Ammon's horn (tissue), 1 donor: Measurements from ENCODE around the gene TMEM82.
"Not testable (repeated sequence)": the region's sequence is repeated elsewhere in the genome, so short reads cannot be mapped to it uniquely, and the experiment has no call there.

Experiments
- DNase-seq: peaks from one replicate; pipeline ENCODE4 v3.0.0-alpha.2; 2016; ENCODE audit warnings: low spot score

The TMEM82 gene

DNA sequence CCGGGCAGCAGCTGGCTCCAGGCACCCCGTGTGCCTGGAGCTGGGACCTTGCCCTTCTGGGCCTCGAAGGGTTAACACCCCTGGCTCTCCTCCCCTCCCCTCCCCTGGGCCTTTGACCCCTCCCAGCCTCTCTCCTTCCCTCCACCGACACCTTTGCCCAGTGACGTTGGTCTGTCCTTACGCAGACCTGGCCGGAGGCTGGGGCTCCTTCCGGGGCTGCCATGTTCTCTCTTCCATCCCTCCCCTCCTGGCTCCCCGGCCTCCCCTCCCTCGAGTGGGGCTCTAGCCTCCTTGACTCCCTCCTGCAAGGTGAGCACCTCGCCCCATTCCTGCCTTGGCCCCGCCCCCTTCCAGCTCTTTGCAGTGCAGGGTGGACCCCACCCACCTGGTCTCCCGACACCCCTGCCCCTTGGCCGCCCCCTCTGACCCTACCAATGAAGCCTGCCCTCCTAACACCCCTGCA, at the start of gene TMEM82:
Gene TMEM82 (plus strand): TSS at position 161 of the 463 bp plus-strand sequence. CDS start 61 bp downstream, at position 222.
- DNase-seq, result no peak

DNA sequence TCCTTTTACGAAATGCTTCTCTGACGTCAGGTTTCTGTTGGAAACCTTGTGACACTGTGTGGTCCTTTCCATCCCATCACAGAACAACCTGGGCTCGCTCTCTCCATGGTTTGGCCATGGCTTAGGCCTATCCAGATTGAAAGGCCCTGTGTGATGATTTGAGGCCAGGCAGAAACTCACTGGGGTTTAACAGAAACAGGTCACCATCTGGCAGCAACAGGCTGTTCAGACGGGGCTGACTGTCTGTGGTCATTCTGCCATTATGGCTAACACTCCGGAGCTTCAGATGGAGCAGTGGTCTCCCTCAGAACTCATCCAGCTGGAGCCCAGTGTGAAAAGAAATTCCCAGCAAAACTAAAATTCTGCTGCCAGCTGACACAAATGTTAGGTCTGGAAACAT, 48.9 kb upstream of the TMEM82 start:
- DNase-seq, result no peak

DNA sequence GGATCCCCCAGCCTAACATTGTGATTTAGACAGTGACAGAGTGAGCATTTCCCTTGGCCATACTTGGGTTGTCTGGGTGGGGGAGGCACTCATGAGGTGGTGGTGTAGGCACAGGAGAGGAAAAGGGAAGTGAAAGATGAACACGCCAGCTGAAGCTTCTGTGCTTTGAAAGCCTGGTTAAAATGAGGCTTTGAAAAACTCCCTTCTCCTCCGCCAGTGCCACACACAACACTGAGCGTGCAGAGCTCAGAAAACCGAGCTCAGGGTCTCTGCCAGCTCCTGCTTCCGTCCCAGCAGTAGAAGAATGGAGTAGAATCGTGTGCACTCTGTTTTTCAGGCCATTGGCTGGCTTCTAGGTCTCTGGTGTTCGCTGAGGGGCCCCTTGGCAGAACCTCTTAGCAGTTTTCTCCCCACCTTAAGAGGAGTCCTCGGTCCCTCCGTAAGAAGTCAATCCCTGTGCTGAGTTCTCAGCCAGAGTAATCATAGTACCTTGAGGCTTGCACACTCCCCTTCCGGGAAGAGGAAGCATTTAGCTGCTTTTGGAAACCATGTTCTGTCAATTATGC, 45.3 kb upstream of the TMEM82 start:
- DNase-seq, result peak; percentile 80

DNA sequence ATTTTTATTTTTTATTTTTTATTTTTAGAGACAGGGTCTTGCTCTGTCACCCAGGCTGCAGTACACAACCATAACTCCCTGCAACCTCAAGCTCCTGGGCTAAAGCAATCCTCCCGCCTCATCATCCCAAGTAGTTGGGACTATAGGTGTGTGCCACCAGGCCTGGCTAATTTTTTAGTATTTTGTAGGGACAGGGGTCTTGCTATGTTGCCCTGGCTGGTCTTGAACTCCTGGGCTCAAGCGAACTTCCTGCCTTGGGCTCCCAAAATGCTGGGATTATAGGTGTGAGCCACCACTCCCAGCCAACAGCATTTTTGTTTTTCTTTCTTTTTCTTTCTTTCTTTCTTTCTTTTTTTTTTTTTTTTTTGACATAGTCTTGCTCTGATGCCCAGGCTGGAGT, 44.1 kb upstream of the TMEM82 start:
- no peak for DNase-seq

DNA sequence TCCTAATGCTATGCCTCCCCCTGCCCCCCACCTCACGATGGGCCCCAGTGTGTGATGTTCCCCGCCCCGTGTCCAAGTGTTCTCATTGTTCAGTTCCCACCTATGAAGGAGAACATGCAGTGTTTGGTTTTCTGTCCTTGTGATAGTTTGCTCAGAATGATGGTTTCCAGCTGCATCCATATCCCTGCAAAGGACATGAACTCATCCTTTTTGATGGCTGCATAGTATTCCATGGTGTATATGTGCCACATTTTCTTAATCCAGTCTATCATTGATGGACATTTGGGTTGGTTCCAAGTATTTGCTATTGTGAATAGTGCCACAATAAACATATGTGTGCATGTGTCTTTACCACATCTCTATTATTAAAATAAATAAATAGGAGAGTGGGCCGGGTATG, 43.0 kb upstream of the TMEM82 start:
- DNase-seq, result not testable (repeated sequence)

DNA sequence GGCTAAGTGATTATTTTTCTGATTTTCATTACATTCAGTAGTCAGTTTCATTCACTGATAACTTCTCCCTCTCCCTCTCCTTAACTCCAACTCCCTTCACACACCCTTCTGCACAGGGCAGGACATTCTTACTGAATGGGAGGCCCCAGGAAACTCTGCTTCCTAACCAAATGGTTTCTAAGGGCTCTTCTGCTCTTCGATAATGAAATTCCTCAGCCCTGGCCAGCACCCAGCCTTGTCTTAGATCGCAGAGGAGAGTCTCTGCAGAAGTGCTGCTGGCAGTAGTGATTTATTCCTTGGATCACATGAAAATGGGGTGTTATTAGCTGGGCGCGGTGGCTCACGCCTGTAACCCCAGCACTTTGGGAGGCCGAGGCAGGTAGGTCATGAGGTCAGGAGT, 41.8 kb upstream of the TMEM82 start:
- DNase-seq, result no peak

DNA sequence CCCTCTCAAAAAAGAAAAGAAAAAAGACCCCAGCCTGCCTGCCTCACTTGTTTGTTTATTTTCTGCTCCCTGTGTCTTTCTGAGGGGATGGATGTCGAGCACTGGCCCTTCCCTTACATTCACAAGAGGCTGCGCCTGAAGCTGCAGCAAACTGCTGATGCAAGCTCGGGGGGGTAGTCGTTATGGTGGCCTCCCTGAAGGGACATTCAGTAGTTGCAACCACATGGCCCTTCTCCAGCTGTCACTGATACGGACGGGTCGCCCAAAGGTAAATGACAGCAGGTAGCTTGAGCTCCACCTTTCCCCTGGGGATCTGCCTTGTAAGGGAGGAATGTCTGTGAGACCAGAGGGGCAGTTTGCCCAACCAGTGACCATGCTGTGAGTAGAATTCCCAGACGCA, 40.5 kb upstream of the TMEM82 start:
- no peak for DNase-seq

DNA sequence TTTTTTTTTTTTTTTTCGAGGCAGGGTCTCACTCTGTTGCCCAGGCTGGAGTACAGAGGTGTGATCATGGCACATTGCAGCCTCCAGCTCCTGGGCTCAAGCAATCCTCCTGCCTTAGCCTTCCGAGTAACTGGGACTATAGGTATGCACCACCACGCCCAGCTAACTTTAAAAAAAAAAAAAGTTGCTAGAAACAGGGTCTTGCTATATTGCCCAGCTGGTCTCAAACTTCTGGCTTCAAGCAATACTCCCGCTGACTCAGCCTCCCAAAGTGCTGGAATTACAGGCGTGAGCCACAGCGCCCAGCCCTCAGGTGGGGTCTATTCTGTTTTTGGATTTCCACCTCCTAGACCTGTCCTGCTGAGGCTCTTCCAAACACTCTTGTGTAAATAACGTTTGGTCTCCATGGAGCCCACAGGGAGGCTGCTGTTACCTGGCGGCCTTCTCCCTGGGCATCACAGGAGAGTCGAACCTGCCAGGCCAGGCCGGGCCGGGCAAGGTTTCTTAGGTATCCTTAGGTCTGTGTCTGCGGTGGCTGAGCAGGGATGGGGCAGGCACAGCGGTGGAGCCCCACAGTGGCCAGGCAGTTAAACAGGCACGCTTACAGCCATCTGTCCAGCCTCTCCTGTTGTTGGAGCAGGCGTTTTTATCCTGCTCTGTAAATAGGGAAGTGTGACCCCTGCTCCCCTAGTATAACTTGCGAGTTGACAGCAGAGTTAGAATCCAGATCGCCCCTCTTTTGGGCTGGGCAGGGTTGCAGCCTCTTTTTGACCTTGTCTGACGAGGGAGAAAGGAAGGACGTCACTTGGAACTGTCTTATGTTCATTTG, 39.4 kb upstream of the TMEM82 start:
- DNase-seq, result no peak

DNA sequence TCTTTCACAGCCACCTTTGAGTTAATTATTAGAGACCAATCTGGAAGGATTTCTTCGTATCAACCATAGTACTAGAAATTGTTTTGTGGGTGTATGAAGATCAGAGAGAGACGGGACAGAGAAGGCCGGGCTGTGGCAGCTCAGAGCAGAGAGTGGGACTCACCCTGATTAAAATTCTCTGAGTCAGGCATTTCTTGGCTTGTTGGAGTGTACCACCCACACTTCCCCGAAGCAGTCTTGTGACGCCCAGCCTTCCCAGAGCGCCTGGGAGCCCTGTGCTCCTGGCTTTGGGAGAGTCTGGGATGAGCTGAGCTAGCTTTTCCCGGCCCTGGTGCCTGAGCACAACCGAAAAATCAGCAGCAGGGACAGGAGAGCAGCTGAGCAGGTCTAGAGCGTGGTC, 38.7 kb upstream of the TMEM82 start:
- peak; percentile 84 for DNase-seq

DNA sequence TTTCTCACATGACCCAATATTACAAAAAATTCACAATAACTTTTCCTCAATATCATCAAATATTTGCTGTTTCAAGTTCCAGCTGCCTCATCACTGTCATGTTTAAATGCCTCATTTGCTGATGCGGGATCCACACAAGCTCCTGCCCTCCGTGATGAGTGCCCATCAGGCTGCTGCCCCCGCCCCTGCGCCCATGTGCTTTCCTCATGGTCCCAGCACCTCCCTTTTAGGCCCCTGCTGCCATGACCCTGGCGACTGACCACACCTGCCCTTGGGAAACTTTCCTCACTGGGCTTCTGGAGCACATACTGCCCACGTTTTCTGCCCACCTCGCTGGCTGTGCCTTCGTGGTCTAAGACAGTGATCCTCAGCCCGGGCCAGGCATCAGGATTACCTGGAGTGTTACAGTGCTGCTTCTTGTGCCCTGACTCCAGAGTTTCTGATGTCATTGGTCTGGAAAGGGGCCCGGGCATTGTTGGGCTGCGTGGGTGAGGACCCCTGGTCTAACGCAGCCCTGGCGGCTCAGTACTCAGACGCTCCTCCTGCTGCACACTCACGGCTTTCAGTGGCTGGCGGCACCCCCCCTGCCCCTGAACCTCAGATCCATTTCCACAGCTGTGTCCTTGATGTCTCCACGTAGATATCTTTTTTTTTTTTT, 37.6 kb upstream of the TMEM82 start:
- no peak for DNase-seq

DNA sequence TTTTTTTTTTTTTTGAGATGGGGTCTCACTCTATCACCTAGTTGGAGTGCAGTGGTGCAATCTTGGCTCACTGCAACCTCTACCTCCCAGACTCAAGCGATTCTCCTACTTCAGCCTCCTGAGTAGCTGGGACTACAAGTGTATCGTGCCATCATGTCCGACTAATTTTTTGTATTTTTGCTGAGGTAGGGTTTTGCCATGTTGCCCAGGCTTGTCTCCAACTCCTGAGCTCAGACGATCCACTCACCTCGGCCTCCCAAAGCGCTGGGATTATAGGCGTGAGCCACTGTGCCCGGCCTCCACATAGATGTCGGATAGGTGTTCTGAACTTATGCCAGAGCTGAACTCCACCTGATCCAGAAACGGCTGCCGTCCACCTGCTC, 37.1 kb upstream of the TMEM82 start:
- DNase-seq, result no peak

DNA sequence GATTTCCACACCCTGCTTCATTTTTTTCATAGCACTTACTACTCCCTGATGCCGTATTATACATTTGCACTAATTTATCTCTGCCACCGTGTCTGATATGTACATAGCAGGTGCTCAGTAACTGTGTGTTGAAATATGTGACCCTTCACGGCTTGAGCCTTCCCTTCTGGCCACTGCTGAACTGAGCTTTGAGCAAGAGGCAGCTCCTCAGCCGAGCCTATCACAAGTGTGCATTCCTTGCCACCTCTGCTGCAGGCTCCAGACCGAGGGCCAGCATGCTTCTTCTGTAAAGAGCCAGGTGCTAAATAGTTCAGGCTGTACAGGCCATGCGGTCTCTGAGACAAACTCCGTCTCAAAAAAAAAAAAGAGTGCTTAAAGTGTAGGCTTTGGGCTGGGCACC, 35.5 kb upstream of the TMEM82 start:
- no peak for DNase-seq

DNA sequence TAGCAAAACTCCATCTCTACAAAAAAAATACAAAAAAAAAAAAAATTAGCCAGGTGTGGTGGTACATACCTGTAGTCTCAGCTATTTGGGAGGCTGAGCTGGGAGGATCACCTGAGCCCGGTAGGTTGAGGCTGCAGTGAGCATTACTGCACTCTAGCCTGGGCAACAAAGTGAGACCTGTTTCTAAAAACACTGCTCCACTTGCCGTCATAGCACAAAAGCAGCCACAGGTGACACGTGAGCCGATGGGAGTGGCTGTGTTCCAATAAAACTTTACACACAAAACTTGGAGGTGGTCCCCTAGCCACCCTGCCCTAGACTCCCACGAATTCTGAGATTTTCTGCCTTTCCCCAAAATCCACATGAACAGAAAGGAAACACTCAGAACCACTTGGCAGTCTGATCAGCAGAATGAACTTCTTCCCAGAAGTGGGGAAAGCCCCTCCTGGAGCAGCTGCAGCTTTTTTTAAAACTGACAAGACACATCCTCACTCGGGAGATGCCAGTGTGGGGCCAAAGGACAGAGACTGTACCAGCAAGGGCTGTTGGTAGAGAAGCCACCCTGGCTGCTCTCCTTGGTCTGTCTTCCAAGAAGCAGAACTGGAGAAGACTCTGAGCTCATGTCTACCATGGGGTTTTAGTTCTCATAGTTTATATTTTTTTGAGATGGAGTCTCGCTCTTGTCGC, 34.9 kb upstream of the TMEM82 start:
- DNase-seq, result no peak

DNA sequence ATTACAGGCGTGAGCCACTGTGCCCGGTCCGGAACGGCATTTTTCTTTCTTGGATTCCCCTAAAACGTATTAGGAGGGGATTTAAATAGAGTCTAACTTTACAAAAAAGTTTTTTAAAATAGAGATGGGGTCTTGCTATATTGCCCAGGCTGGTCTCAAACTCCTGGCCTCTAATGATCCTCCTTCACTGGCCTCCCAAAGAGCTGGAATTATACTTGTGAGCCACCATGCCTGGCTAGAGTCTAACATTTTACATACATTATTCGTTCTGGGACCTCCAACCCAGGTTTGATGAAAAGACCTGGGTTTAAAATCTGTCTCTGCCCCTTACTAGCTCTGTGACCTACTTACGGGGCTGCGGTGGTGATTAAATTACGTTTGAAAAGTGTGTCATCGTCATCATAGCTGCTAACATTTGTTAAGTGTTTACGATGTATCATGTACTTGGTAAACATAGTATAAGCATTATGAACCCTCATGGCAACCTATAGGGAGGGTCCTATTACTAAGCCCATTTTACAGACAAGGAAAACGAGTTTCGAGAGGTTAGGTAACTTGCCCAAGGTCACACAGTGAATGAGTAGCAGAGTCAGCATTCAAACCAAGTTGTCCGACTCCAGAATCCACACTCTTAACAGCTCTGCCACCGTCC, 33.7 kb upstream of the TMEM82 start:
- DNase-seq, result no peak

DNA sequence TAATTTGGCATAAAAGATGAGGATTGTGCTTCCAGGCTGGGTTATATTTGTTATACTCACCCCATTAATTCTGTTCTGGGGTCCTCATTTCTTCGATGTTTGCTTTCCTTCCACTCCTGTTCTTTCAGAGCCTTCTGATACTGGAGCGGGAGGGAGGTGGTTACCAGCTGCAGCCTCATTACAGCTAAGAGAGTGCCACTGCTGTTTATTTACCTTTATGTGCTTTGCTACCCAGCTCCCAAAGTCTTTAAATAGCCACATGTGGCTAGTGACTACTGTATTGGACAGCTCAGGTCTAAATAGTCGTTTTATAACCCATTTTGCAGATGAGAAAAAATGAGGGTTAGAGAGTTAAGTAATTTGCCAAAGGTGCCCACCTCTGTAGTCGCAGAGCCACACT, 33.1 kb upstream of the TMEM82 start:
- no peak for DNase-seq

DNA sequence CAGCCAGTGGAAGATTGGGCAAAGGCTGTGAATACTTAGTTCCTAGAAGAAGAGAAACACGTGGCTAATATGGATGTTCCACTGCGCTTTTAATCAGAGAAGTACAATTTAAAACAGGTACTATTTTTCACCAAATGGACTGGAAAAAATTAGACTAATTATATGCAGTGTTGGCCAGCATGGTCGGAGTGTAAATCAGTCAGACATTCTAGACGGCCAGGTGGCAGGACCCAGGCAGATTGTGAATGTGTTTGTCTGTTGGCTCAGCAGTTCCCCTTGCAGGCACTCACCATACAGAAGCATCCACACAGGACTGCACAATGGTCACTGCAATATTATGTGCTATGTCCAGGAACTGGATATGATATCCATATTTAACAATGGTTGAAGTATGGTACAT, 30.1 kb upstream of the TMEM82 start:
- DNase-seq, result no peak

DNA sequence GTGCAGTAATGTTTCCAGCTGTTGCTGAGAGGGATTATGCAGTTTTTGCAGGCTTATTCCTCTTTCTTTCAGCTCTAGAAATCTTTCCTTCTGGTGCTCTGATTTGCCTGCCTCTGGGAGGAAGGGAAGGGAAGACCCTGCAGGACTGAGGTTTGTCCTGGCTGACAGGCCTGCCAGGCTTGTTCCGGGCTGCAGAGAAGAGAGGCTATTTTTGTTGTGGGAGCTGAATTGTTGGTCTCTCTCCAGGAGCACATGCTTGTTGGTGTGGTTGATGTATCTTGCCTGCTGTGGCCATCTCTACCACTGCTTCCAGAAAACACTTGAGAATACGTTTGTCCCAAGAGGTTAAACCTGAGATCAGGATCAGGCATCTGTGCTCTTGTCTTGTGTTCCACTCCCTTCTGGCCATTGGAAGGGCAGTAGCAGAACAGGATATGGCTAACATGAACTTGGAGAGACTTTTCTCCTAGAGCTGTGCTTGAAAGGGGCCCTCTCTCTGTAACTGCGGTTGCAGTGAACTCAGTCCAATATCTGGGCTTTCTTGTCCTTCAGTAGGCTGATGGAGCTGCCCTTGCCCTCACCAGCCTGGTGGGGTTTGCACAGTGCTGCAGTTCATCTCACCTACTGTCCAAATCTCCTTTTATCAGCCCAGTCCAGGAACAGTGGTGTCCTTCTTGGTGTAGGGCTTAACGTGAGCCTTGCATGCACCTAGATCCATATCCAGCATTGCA, 27.7 kb upstream of the TMEM82 start:
- DNase-seq, result peak; percentile 84

DNA sequence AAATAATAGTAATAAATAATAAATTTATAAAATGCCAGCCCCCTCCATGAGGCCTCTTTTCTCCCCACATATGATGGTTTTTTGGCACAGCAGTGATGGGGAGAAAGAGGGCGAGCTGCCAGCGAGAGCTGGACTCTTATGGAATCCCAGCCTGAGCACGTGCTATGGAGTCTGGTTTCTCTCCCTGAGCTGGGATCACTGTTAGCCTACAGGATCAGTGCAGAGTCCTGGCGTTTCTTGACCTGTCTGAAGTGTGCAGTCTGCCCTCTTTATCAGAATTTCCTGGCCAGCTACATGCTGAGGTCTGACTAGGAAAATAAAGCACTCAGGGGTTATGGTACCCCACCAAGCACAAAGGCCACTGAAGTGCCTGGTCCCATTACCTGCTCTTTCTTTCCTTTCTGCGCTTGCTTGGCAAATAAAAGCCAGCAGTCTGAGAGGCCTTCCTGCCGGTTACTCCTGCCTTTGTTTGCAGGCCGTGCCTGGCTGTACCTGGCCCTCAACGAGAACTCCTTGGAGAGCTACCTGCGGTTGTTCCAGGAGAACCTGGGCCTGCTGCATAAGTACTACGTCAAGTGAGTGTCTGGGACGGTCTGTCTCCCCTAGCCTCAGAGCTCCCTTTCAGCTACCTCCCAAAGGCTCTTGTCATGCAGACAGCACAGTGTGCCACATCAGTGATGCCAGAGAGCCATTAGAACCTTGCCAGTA, 24.7 kb upstream of the TMEM82 start:
- DNase-seq, result no peak

DNA sequence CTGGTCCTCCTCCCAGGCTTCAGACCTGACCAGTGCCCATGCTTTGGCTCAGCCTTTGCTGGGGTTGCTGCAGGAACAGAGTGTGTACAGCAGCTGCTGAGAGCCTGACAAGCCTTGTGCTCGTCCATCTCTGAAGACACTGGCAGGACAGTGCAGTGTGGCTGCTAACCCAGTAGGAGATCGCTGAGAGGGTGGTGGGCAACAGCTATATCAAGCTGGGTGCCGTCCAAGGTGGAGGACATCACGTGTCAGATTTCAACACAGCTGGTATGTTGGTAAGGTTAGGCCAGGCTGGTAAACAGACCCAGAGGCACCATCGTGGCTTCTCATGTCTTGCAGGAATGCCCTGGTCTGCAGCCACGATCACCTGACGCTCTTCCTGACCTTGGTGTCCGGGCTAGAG, 24.1 kb upstream of the TMEM82 start:
- DNase-seq, result no peak

DNA sequence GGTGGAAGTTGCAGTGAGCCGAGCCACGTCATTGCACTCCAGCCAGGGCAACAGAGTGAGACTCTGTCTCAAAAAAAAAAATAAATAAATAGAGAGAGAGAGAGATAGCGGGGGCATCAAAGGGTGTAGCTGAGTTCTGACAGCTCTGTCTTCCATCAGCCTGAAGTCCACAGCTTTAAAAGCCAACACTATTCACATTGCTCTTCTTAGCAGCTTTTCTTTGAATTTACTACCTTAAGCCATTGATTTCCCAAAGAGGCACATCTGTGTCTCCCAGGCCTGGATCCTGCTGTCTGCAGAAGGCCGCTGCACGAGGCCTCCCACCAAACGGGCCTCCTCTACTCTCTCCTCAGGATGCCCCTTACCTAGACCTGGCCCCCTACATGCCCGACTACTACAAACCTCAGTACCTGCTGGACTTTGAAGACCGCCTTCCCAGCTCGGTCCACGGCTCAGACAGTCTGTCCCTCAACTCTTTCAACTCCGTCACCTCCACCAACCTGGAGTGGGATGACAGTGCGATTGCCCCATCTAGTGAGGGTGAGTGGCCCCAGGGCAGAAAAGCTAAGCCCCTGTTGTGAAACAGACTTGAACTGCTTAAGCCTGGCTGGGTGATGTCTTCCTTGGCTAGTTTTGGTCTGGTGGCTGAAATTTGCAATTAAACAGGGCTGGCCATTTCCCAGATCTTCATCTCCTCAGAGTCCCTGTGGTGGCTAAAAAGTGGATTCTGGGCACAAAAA, 22.7 kb upstream of the TMEM82 start:
- no peak for DNase-seq
